CD4-positive, alpha-beta T cell treated with Interleukin-2 at 100 ng/mL for 4 hours (primary cell): ENCODE data around the gene LRRC23.

Source experiments
- DNase-seq: peaks from one replicate; pipeline ENCODE4 v3.0.0-alpha.2; 2020; ENCODE audit warnings: low spot score

LRRC23 gene

GRCh38 chr12:6943722-6944380, 39.2 kb downstream of the LRRC23 start, which contains the start of the genes C12orf57 and RNU7-1:
Gene C12orf57 (plus strand): TSS chr12:6944022. CDS start chr12:6944122, 100 bp downstream.
Gene RNU7-1 (plus strand): TSS chr12:6943816.
- DNase-seq, result peak; percentile 84

GRCh38 chr12:6944381-6945186, 40.0 kb downstream of the LRRC23 start:
- peak; percentile 90 for DNase-seq

GRCh38 chr12:6945613-6946012, 41.0 kb downstream of the LRRC23 start:
- no peak for DNase-seq

GRCh38 chr12:6946033-6946919, 41.7 kb downstream of the LRRC23 start:
- peak; percentile 60 for DNase-seq

DNA sequence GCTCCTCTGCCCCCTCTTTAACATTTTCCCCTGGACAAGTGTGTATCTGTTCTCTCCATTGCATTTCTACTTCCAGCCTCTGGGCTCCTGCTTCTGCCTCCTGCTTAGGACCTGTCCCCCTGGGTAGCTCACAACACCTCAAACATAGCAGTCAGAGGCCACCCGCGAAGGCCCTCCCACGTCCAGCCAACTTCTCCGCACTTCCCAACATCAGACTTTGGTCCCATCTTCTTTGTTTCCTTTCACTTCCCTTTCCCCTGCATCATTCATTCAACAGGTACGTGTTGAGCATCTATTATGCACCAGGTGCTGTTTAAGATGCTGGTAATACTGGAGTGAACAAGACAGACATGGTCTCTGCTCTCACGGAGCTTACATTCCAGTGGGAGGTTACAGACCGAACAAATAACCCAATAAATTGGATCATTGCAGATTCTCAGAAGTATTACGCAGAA, 42.3 kb downstream of the LRRC23 start:
- DNase-seq, result no peak

GRCh38 chr12:6947615-6948014, 43.0 kb downstream of the LRRC23 start:
- no peak for DNase-seq

- peak; percentile 52 for DNase-seq
Observed at GRCh38 chr12:6948873-6949594, 44.4 kb downstream of the LRRC23 start.

DNA sequence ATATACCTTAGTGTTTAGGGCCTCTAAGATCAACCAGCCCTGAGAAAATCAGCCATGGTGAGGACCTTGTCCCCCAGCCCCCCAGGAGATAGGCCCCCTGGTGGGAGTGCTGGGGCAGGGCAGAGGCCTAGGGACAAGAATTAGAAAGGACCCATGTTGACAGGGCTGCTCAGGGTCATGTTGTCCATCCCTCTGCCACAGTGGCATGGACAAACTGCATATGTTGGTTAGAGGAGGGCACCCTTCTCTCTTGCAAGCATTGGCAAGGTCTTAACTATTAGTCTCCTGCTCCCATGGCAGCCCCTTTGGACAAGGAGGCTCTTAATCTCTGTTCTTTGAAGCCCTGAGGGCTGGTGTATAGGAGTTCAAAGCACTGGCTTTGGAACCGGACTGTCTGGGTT, 45.8 kb downstream of the LRRC23 start:
- peak; percentile 40 for DNase-seq

- DNase-seq, result peak; percentile 62
Observed at GRCh38 chr12:6950811-6951540, 46.4 kb downstream of the LRRC23 start, which contains the start of gene PTPN6. Gene PTPN6 (plus strand): TSS chr12:6951356. CDS start chr12:6951513, 157 bp downstream.

- peak; percentile 41 for DNase-seq
Observed at GRCh38 chr12:6951551-6952120, 47.0 kb downstream of the LRRC23 start.

- DNase-seq, result no peak
Observed at GRCh38 chr12:6952121-6952862, 47.7 kb downstream of the LRRC23 start.

- DNase-seq, result no peak
Observed at GRCh38 chr12:6952863-6953441, 48.3 kb downstream of the LRRC23 start.

- peak; percentile 82 for DNase-seq
Observed at GRCh38 chr12:6953442-6954315, 49.1 kb downstream of the LRRC23 start.

GRCh38 chr12:6954316-6955107, 49.9 kb downstream of the LRRC23 start:
- DNase-seq, result no peak

DNA sequence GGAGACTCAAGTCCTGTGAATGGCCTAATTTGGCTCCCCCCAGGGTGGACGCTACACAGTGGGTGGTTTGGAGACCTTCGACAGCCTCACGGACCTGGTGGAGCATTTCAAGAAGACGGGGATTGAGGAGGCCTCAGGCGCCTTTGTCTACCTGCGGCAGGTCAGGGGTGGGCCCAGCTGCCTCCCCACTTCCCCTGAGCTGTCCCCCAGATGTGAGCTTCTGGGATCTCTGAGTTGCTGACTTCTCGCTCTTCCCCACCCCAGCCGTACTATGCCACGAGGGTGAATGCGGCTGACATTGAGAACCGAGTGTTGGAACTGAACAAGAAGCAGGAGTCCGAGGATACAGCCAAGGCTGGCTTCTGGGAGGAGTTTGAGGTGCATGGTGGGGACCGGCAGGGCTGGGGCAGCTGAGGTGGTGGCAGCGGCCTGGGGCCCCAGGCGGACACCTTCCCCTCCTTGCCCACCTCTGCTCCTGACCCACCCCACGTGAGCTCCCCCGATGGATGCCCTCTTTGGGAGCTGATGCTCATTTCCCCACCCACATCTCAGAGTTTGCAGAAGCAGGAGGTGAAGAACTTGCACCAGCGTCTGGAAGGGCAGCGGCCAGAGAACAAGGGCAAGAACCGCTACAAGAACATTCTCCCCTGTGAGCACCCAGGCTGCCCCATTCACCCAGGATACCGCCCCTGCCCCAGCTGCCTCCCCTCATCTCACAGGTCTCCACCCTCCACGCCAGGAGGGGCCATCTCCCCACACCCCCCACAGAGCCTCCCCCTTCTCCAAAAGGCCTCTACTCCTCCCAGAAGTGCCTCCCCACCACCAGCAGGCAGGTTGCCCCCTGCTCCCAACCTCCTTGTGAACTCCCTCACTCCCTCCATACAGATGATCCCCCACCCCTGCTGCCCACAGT, 50.7 kb downstream of the LRRC23 start:
- DNase-seq, result no peak

DNA sequence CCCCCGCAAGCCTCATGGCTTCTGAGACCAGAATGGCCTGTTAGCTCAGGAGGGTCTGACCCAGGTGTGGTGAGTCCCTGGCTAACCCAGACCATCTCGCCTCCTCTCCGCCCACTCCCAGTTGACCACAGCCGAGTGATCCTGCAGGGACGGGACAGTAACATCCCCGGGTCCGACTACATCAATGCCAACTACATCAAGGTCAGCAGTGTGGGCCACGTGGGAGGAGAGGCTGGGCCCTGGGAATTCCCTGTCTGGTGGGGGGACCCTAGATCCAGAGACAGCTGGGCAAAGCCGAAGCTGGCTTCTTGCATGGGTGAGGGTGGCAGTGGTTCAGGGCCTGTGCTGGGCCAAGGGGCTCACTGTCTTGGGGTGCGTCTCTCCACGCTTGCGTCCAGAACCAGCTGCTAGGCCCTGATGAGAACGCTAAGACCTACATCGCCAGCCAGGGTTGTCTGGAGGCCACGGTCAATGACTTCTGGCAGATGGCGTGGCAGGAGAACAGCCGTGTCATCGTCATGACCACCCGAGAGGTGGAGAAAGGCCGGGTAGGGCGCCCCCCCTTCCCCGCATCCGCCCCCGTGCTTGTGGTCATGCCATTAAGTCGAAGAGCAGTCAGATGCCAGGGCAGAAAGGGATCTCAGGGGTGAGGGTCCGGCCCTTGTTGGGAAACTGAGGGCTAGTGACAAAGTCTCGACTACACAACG, 51.6 kb downstream of the LRRC23 start:
- DNase-seq, result peak; percentile 36
